ENCODE data around the gene MYOG. TPM values are rescaled to one million over a fixed set of nuclear protein-coding genes. Genes with fewer than 3 reads are reported as not detected.

Gene MYOG
- total and polyA plus RNA-seq, 2 of the 13 experiments (the other 11 are each of a cell fraction or from before 2014, with no cell fraction given) = not detected

- TF ChIP-seq SIN3B (IDR thresholded peaks at IDR 0.05; ENCODE audit: low read length) (no peak), E2F1 (CRISPR knock-in tag; IDR thresholded peaks at IDR 0.05) (no peak), ZBTB3 (CRISPR knock-in tag; IDR thresholded peaks at IDR 0.05; ENCODE audit: borderline replicate concordance, low read depth) (no peak)
- TF ChIP-seq, protein P1, sequence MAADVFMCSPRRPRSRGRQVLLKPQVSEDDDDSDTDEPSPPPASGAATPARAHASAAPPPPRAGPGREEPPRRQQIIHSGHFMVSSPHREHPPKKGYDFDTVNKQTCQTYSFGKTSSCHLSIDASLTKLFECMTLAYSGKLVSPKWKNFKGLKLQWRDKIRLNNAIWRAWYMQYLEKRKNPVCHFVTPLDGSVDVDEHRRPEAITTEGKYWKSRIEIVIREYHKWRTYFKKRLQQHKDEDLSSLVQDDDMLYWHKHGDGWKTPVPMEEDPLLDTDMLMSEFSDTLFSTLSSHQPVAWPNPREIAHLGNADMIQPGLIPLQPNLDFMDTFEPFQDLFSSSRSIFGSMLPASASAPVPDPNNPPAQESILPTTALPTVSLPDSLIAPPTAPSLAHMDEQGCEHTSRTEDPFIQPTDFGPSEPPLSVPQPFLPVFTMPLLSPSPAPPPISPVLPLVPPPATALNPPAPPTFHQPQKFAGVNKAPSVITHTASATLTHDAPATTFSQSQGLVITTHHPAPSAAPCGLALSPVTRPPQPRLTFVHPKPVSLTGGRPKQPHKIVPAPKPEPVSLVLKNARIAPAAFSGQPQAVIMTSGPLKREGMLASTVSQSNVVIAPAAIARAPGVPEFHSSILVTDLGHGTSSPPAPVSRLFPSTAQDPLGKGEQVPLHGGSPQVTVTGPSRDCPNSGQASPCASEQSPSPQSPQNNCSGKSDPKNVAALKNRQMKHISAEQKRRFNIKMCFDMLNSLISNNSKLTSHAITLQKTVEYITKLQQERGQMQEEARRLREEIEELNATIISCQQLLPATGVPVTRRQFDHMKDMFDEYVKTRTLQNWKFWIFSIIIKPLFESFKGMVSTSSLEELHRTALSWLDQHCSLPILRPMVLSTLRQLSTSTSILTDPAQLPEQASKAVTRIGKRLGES (CRISPR knock-in tag; IDR thresholded peaks at IDR 0.05; ENCODE audit: borderline replicate concordance) = no peak
Observed at GRCh38 chr1:203049576-203050180, 36.1 kb downstream of the MYOG start (continued).

- BruUV-seq (replicated peaks) = no TSS peak
- intact Hi-C loops (cut with micrococcal nuclease; ENCODE audit: unreplicated experiment) (no loop called here), in situ Hi-C loops (cut with HindIII; ENCODE audit: extremely low pct_ligation_motif_present, low pct_unique_long_range_greater_than_20kb) (no loop called here)
- Histone ChIP-seq H3K36me3 (replicated peaks in 1 of 2; ENCODE audit: control insufficient read depth in 1 of 2, insufficient read depth in 2 of 2, low read length in 2 of 2) (no peaks in the 10 kb centered on the region), H3K27ac (ENCODE audit: extremely low read length, insufficient read depth, low read length) (no peak overlapping the region), H3K9me3 (ENCODE audit: low read length) (no peaks in the 10 kb centered on the region), H2AFZ (ENCODE audit: low read length) (no peak overlapping the region), H3K9ac (ENCODE audit: insufficient read depth, low read depth, low read length) (no peak overlapping the region), H4K20me1 (ENCODE audit: insufficient read depth, low read length) (no peaks in the 10 kb centered on the region), H3K4me3 (replicated peaks in 1 of 3; ENCODE audit: insufficient read depth in 1 of 3, low read depth in 2 of 3, low read length in 3 of 3) (no peak overlapping the region), H3K4me1 (ENCODE audit: insufficient read depth, low read length) (no peaks in the 10 kb centered on the region), H3K79me2 (ENCODE audit: insufficient read depth, low read length) (no peaks in the 10 kb centered on the region), H3K27me3 (ENCODE audit: control insufficient read depth in 1 of 2, insufficient read depth in 2 of 2, low read length in 2 of 2) (peaks cover 7 to 48% of the 10 kb centered on the region in 2 experiments), H3K4me2 (ENCODE audit: low read depth, low read length) (no peak overlapping the region)
- ChIA-PET POLR2A (no interaction called here), CTCF (ENCODE audit: low intra/inter-chr PET ratio, low total read pairs) (no interaction called here)
- FAIRE-seq (no peak), ATAC-seq (no peak), DNase-seq (ENCODE audit: low spot score) (no peak)
- TF ChIP-seq FOXK1 (CRISPR knock-in tag; IDR thresholded peaks at IDR 0.05; ENCODE audit: borderline replicate concordance, low read depth) (no peak), RXRB (CRISPR knock-in tag; IDR thresholded peaks at IDR 0.05; ENCODE audit: borderline replicate concordance) (no peak), ETV6 (CRISPR knock-in tag; conservative IDR thresholded peaks at IDR 0.05) (no peak)
- 35% methylated on average over 2 of the region's 4 CpGs for WGBS (ENCODE audit: low lambda C conversion rate)
Observed at GRCh38 chr1:203049077-203049476, 36.7 kb downstream of the MYOG start.
